Activated CD8-positive, alpha-beta T cell treated with anti-CD3 and anti-CD28 coated beads for 36 hours (primary cell): ENCODE measurements around the gene HDAC8. TPM values are rescaled to one million over a fixed set of nuclear protein-coding genes. Genes with fewer than 3 reads are reported as not detected.
"Not testable (repeated sequence)": the region's sequence is repeated elsewhere in the genome, so short reads cannot be mapped to it uniquely, and the experiment has no call there.

ENCODE experiments used
- ATAC-seq: fragments of 200-7000 bp; cut with Tn5 transposase; one replicate; pipeline ENCODE4 v1.10.0; 2021; ENCODE audit warnings: mild to moderate bottlenecking, moderate library complexity
- CTCF ChIA-PET: fragments of 350-600 bp; sonication (Branson Sonifier 250); formaldehyde crosslinking; loops from one replicate; lab custom pipeline; 2021; ENCODE audit warnings: antibody characterized with exemption; lab: Charles Lee
- POLR2A ChIA-PET: fragments of 350-600 bp; sonication (Branson Sonifier 250); formaldehyde crosslinking; loops from one replicate; lab custom pipeline; 2021; ENCODE audit warnings: antibody characterized with exemption; lab: Charles Lee
- DNase-seq: peaks from one replicate; pipeline ENCODE4 v3.0.0-alpha.2; 2020
- H3K27ac Mint-ChIP-seq: one replicate; pipeline ENCODE4 v1.8.0; 2021; ENCODE audit warnings: mild to moderate bottlenecking, mixed read lengths
- H3K27me3 Mint-ChIP-seq: one replicate; pipeline ENCODE4 v1.8.0; 2021; ENCODE audit warnings: mixed read lengths
- H3K36me3 Mint-ChIP-seq: one replicate; pipeline ENCODE4 v1.8.0; 2021; ENCODE audit warnings: low read depth, mixed read lengths
- H3K4me1 Mint-ChIP-seq: one replicate; pipeline ENCODE4 v1.8.0; 2021; ENCODE audit warnings: low read depth, mixed read lengths
- H3K4me3 Mint-ChIP-seq: one replicate; pipeline ENCODE4 v1.8.0; 2021; ENCODE audit warnings: mild to moderate bottlenecking, moderate library complexity, mixed read lengths
- H3K9me3 Mint-ChIP-seq: one replicate; pipeline ENCODE4 v1.8.0; 2021; ENCODE audit warnings: mixed read lengths
- CTCF ChIP-seq: fragments of 200-600 bp; IDR thresholded peaks from one replicate; pipeline ENCODE4 v1.8.0; 2022; ENCODE audit warnings: antibody characterized with exemption, mild to moderate bottlenecking
- intact Hi-C: fragments of 100-400 bp; cut with micrococcal nuclease; formaldehyde crosslinking; loops from one replicate; pipeline ENCODE4 v1.10.0; 2022
- total RNA-seq, 2 experiments: library from RNA; stranded (reverse); gene quantifications; one replicate each; pipeline ENCODE4 v1.2.3, GENCODE V29; 2021

HDAC8 gene
- total RNA-seq, 2 experiments from 2014 or later, result 14.6 to 17.8 TPM

DNA sequence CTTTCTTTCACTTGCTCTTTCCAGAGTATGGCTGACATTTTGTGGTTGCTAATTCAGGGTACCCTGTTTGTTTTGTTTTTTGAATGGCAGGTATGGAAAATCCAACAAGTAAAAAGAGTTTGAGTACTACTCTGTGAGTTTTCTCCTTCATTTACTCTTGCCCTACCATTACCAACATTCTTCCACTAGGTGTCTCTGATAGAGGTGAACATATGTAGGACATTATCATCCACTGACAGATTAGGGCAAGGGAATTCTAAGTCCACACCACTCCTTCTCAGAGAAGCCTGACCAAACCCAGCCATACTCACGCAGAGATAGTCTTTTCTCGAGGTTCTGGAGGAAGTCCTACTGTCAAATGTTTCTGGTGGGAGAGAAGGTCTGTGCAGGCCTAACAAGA lies 36.7 kb upstream of the HDAC8 start:
- CTCF ChIA-PET, result no interaction called here
- H3K27ac Mint-ChIP-seq, result no peak overlapping the region
- POLR2A ChIA-PET, result no interaction called here
- H3K4me3 Mint-ChIP-seq, result no peak overlapping the region
- H3K36me3 Mint-ChIP-seq, result peaks cover 6% of the 10 kb centered on the region
- H3K4me1 Mint-ChIP-seq, result peaks cover 1% of the 10 kb centered on the region
- no peaks in the 10 kb centered on the region for H3K9me3 Mint-ChIP-seq
- intact Hi-C loops, result no loop called here
- H3K27me3 Mint-ChIP-seq, result peaks cover 3% of the 10 kb centered on the region
- ATAC-seq, result no peak
- DNase-seq, result no peak
- TF ChIP-seq CTCF, result no peak

GRCh38 chrX:72604705-72605104 lies 32.1 kb upstream of the HDAC8 start:
- no peaks in the 10 kb centered on the region for H3K27me3 Mint-ChIP-seq
- H3K4me3 Mint-ChIP-seq, result no peak overlapping the region
- TF ChIP-seq CTCF, result no peak
- no peak for DNase-seq
- POLR2A ChIA-PET, result interaction anchor here (1.2 kb wide), 1 partner anchor 32 kb away, joined by 3 read pairs; the partner anchor contains the start of gene HDAC8
- intact Hi-C loops, result no loop called here
- H3K27ac Mint-ChIP-seq, result no peak overlapping the region
- ATAC-seq, result no peak
- H3K36me3 Mint-ChIP-seq, result peaks cover 4% of the 10 kb centered on the region
- CTCF ChIA-PET, result no interaction called here
- peaks cover 4% of the 10 kb centered on the region for H3K4me1 Mint-ChIP-seq
- no peaks in the 10 kb centered on the region for H3K9me3 Mint-ChIP-seq

GRCh38 chrX:72604112-72604511 lies 31.5 kb upstream of the HDAC8 start:
- peaks cover 4% of the 10 kb centered on the region for H3K4me1 Mint-ChIP-seq
- no peak for ATAC-seq
- POLR2A ChIA-PET, result interaction anchor here (1.2 kb wide), 1 partner anchor 32 kb away, joined by 3 read pairs; the partner anchor contains the start of gene HDAC8
- no peaks in the 10 kb centered on the region for H3K9me3 Mint-ChIP-seq
- no peaks in the 10 kb centered on the region for H3K27me3 Mint-ChIP-seq
- no peak overlapping the region for H3K4me3 Mint-ChIP-seq
- no peak overlapping the region for H3K27ac Mint-ChIP-seq
- H3K36me3 Mint-ChIP-seq, result peaks cover 4% of the 10 kb centered on the region
- no peak for DNase-seq
- TF ChIP-seq CTCF, result no peak
- CTCF ChIA-PET, result interaction anchor here (0.6 kb wide), 1 partner anchor 364 kb away, joined by 3 read pairs; no protein-coding TSS in a partner anchor
- intact Hi-C loops, result no loop called here

DNA sequence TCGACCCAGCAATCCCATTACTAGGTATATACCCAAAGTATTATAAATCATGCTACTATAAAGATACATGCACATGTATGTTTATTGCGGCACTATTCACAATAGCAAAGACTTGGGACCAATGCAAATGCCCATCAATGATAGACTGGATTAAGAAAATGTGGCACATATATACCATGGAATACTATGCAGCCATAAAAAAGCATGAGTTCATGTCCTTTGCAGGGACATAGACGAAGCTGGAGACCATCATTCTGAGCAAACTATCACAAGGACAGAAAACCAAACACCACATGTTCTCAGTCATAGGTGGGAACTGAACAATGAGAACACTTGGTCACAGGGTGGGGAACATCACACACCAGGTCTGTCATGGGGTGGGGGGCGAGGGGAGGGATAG lies 18.4 kb upstream of the HDAC8 start:
- POLR2A ChIA-PET, result interaction anchor here (1.1 kb wide), 1 partner anchor 16 kb away, joined by 3 read pairs; no protein-coding TSS in a partner anchor
- H3K9me3 Mint-ChIP-seq, H3K4me3 Mint-ChIP-seq, H3K27ac Mint-ChIP-seq, DNase-seq, CTCF ChIA-PET, H3K4me1 Mint-ChIP-seq, intact Hi-C loops, H3K36me3 Mint-ChIP-seq, ATAC-seq, H3K27me3 Mint-ChIP-seq: not testable (repeated sequence)

DNA sequence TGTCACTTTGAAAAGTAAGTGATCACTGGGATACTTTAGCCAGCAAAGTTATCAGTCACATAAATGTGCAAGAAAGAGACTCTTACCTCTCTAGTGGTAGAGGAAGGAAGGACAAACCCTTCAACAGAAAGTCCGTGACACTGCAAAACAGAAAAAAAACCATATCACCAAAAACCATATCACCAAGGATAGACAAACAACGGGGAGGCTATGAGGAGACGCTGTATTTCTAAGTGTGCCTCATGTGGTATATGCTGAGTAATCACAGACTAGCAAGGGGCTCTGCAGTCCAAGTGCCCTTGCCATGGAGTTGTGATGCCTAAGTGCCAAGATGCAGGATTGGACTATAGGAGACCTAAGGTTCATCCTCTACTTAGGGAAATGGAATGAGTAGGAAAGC lies 11.5 kb upstream of the HDAC8 start:
- no peak for TF ChIP-seq CTCF
- intact Hi-C loops, result no loop called here
- H3K4me3 Mint-ChIP-seq, result no peak overlapping the region
- ATAC-seq (no peak), DNase-seq (no peak)
- POLR2A ChIA-PET, result no interaction called here
- peaks cover 3% of the 10 kb centered on the region for H3K36me3 Mint-ChIP-seq
- H3K4me1 Mint-ChIP-seq, result no peaks in the 10 kb centered on the region
- H3K9me3 Mint-ChIP-seq, result no peaks in the 10 kb centered on the region
- CTCF ChIA-PET, result no interaction called here
- no peak overlapping the region for H3K27ac Mint-ChIP-seq
- H3K27me3 Mint-ChIP-seq, result no peaks in the 10 kb centered on the region
